Testis (tissue), 2 donors: ENCODE measurements around the gene RSAD1.

Experiments
- CTCF ChIP-seq, 3 experiments: fragments of 450-650 bp in 2 of 3; fragments of 200-600 bp in 1 of 3; sonication (generic) in 1 of 3; IDR thresholded peaks; one replicate each; pipeline ENCODE4 v1.5.1; 2016 to 2019; ENCODE audit warnings: antibody characterized with exemption in 3 of 3, mild to moderate bottlenecking in 2 of 3, moderate library complexity in 1 of 3
- POLR2A ChIP-seq: fragments of 450-650 bp; IDR thresholded peaks from one replicate; pipeline ENCODE4 v1.6.1; 2017; ENCODE audit warnings: antibody characterized with exemption, mild to moderate bottlenecking, moderate library complexity

DNA sequence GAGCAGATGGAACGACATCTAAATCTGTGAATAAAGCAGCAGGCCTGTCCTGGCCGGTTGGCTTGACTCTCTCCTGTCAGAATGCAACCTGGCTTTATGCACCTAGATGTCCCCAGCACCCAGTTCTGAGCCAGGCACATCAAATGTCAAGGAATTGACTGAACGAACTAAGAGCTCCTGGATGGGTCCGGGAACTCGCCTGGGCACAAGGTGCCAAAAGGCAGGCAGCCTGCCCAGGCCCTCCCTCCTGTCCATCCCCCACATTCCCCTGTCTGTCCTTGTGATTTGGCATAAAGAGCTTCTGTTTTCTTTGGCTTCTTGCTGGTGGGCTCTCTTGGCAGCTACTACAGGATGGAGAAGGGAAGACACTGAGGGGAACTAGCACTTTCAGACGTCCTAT lies 4.1 kb upstream of the RSAD1 start:
- TF ChIP-seq CTCF (IDR thresholded peaks at IDR 0.05), result no peak
- TF ChIP-seq POLR2A, result no peak
